Mononuclear cell (primary cell): ENCODE data around the gene LOXL4. TPM values are rescaled to one million over a fixed set of nuclear protein-coding genes. Genes with fewer than 3 reads are reported as not detected.

Experiments
- H3K27me3 ChIP-seq: 2 replicates; pipeline ENCODE4 v1.6.0; 2011; ENCODE audit warnings: low read length, control low read depth; ENCODE audit not compliant: insufficient read depth
- H3K4me1 ChIP-seq: 2 replicates; pipeline ENCODE4 v1.5.1; 2011; ENCODE audit warnings: mild to moderate bottlenecking, low read length, control low read depth; ENCODE audit not compliant: insufficient read depth
- H3K4me3 ChIP-seq: 2 replicates; pipeline ENCODE4 v1.5.1; 2011; ENCODE audit warnings: mild to moderate bottlenecking, low read length, moderate library complexity
- H3K9me3 ChIP-seq: 2 replicates; pipeline ENCODE4 v1.5.1; 2011; ENCODE audit warnings: low read depth, mild to moderate bottlenecking, control low read depth, low read length
- total RNA-seq: library from RNA; depleted of rRNA; stranded (reverse); fragments of >200 nt; gene quantifications from one replicate; pipeline ENCODE4 v1.2.3, GENCODE V29; 2012

LOXL4 gene
- total RNA-seq, 1 donor = 0.10 TPM

DNA sequence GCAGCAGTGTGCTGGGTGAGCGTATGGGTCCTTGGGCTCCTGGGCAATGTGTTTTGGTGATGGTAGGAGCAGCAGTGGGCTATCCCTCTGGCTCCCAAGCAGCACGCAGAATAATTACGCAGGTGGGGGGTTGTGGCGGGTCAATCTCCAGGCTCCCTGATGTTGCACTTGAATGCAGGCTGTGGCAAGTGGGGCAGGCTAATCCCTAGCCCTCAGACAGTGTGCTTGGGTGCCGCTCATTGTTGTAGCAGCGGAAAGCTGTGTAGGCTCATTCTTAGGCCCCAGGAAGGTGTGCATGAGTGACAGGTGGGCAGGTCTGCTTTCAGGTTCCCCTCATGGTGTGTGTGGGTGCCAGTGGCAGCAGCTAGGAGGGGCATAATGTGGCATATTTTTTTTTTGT is 44.1 kb downstream of the LOXL4 start:
- peaks cover 12% of the 10 kb centered on the region for H3K9me3 ChIP-seq
- no peaks in the 10 kb centered on the region for H3K27me3 ChIP-seq
- H3K4me3 ChIP-seq = no peak overlapping the region
- no peaks in the 10 kb centered on the region for H3K4me1 ChIP-seq

DNA sequence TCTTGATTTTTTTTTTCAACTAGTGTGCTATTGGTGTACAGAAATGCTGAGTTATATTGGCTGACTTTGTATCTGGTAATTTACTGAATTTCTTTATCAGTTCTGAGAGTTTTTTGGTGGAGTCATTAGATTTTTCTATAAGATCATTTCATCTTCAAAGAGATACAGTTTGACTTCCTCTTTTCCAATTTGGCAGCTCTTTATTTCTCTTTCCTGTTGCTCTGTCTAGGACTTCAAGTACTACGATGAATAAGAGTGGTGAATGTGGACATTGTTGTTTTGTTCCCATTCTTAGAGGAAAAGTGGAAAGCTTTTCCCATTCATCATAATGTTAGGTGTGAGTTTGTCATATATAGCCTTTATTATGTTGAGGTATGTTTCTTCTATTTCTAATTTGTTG is 50.2 kb downstream of the LOXL4 start:
- no peaks in the 10 kb centered on the region for H3K27me3 ChIP-seq
- no peak overlapping the region for H3K4me3 ChIP-seq
- peaks cover 14% of the 10 kb centered on the region for H3K9me3 ChIP-seq
- no peaks in the 10 kb centered on the region for H3K4me1 ChIP-seq

DNA sequence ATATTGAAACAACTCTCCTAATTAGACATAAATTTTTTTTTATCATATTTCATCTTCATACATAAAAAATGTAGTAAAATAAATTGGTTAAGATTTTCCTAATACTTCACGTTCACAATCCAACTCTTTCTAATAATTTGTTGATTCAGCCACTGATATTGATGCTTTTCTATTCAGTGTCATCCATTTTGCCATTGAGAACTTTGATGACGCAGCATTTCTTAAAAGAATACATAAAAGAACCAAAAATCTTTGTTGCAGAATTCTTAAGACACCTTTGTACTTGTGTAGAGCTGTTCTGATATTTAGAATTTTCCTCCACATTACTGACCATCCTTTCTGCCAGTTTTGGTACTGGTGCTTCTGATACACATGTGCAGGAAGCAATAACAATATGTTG is 52.6 kb downstream of the LOXL4 start:
- no peaks in the 10 kb centered on the region for H3K27me3 ChIP-seq
- H3K4me3 ChIP-seq = no peak overlapping the region
- H3K4me1 ChIP-seq = no peaks in the 10 kb centered on the region
- peaks cover 14% of the 10 kb centered on the region for H3K9me3 ChIP-seq

DNA sequence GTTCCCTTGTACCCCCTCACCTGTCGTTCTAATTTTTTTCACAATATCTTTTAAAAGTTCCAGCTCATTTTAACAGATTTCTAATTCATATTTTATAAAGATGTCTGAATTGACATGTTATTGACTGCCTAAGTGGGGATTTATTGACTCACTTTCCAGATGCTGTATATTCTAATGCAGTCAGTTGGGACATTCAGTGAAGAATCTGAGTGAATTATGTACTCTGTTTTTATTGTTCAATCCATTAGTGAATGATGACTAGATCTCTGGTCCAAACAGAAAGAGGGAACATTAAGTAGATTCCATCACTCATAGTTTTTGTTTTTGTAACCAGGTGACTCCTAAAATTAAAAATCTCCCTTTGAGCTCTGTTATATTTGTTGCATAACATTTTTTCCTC is 54.3 kb downstream of the LOXL4 start:
- H3K27me3 ChIP-seq = no peaks in the 10 kb centered on the region
- peaks cover under 1% of the 10 kb centered on the region for H3K9me3 ChIP-seq
- no peak overlapping the region for H3K4me3 ChIP-seq
- no peaks in the 10 kb centered on the region for H3K4me1 ChIP-seq

DNA sequence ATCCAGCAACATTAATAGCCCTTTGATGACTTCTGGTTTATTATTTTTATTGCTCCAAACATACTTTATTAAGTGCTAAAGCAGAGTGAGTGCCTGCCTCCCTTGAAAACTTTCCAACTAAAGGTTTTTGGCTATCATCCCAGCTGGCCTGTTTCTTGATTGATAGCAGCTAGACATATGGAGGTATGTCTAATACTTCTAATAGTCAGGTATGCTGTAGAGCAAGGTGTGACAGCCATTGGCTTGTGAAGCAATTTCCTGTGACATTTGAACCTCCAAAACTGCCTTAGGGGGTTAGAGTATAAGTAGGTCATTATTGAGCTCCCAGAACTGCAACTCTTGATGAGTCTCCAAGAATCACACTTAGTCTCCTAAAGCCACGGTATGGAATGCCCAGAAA is 55.8 kb downstream of the LOXL4 start:
- no peak overlapping the region for H3K4me3 ChIP-seq
- H3K27me3 ChIP-seq = no peaks in the 10 kb centered on the region
- H3K4me1 ChIP-seq = no peaks in the 10 kb centered on the region

DNA sequence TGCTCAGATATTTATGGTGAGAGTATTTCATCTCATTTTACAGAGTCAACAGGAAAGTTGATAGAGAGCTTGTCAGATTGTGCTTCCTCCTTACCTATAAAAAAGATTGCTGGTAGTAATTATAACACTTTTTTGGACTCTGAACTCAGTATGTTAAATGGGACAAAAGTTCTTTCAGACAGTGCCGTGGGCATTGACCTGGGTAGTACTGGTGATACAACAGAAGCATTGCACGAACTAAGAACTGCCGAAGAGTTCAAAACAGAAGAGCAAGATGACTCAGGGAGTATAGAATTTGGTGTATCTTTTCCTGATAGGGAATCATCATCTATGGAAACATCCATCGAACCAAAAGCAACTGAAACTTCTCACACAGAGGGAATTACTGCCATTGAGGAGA is 58.6 kb downstream of the LOXL4 start:
- H3K9me3 ChIP-seq = no peaks in the 10 kb centered on the region

More for the DNA sequence above, 55.8 kb downstream of the LOXL4 start:
- H3K9me3 ChIP-seq = no peaks in the 10 kb centered on the region

DNA sequence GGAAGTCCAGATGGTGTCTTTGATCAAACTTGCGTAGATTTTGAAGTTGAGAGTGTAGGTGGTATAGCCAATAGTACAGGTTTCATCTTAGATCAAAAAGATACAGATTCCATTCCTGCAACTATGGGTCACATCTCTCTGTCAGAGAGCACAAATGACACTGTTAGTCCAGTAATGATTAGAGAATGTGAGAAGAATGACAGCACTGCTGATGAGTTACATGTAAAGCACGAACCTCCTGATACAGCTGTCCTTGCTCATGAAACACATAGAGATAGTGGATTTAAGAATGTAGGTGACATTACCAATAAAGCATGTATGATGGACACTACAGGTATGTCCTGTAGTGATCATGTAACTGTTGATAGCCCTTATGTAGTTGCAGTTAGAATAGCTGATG is 59.1 kb downstream of the LOXL4 start:
- no peaks in the 10 kb centered on the region for H3K9me3 ChIP-seq

More for the DNA sequence above, 58.6 kb downstream of the LOXL4 start:
- no peaks in the 10 kb centered on the region for H3K27me3 ChIP-seq
- no peaks in the 10 kb centered on the region for H3K4me1 ChIP-seq
- H3K4me3 ChIP-seq = no peak overlapping the region

DNA sequence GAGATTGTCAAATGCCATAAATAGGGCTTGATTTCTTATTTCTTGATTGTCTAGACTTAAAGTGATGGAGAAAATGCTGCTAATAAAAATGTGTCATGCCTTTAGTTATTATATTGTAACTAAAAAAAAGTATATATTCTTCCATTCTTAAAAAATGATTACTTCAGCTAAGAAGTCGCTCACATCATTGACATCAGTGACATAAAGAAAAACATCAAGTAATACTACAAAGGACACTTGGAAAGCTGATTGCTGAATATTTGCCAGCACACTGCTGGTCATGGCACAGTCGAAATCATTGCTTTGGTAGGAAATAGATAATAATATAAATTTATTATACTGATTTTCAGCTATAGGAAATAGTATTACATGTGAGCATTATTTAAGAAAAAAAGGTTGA is 62.6 kb downstream of the LOXL4 start:
- Histone ChIP-seq H3K9me3 (no peaks in the 10 kb centered on the region), H3K4me1 (no peaks in the 10 kb centered on the region), H3K4me3 (no peak overlapping the region), H3K27me3 (no peaks in the 10 kb centered on the region)

More for the DNA sequence above, 59.1 kb downstream of the LOXL4 start:
- Histone ChIP-seq H3K4me3 (no peak overlapping the region), H3K27me3 (no peaks in the 10 kb centered on the region), H3K4me1 (no peaks in the 10 kb centered on the region)

DNA sequence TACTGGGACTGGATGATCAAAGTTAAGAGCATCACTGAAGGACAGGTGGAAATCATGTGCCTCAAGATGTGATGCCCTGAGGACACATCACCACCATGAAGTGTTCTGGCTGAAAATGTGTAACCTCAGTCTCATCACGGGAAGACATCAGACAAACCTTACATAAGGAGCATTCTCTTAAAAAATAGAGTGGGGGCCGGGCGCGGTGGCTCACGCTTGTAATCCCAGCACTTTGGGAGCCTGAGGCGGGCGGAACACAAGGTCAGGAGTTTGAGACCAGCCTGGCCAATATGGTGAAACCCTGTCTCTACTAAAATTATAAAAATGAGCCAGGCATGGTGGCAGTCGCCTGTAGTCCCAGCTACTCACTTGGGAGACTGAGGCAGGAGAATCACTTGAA is 65.6 kb downstream of the LOXL4 start:
- H3K4me1 ChIP-seq = no peaks in the 10 kb centered on the region
- H3K9me3 ChIP-seq = no peaks in the 10 kb centered on the region
- H3K4me3 ChIP-seq = no peak overlapping the region
- H3K27me3 ChIP-seq = no peaks in the 10 kb centered on the region

DNA sequence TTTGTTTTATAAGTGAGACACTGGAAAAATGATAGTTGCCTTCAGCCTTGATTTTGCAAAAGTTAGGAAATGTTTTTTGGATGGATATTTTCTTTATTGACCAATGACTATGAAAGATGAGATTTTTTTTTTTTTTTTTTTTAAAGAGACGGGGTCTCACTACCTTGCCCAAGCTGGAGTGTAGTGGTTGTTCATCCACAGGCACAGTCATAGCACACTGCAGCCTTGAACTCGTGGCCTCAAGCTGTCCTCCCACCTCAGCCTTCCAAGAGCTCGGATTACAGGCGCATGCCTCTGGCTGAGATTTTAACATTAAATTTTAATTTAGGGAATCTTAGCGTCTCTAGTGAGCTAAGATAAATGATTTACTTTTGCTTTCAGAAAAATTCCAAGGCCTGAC is 66.2 kb downstream of the LOXL4 start:
- no peaks in the 10 kb centered on the region for H3K27me3 ChIP-seq
- no peaks in the 10 kb centered on the region for H3K9me3 ChIP-seq
- H3K4me3 ChIP-seq = no peak overlapping the region
- no peaks in the 10 kb centered on the region for H3K4me1 ChIP-seq

Other genes with a start within 250 kb of the LOXL4 start
- gene CRTAC1, start 237.6 kb downstream of the LOXL4 start, total RNA-seq = not detected
- 32.8 TPM for gene R3HCC1L, start 133.5 kb downstream of the LOXL4 start, total RNA-seq
- gene PYROXD2, start 147.0 kb upstream of the LOXL4 start, total RNA-seq = 2.2 TPM
- gene HPS1, start 178.7 kb upstream of the LOXL4 start, total RNA-seq = 46.6 TPM